Brain pericyte (primary cell): Measurements from ENCODE around the gene WNT8B.

ENCODE experiments used
- DNase-seq: peaks from one replicate; pipeline ENCODE4 v3.0.0-alpha.2; 2012; ENCODE audit warnings: low read depth, low spot score

The WNT8B gene

GRCh38 chr10:100519311-100520051 is 56.7 kb downstream of the WNT8B start, which contains the start of gene SEC31B:
Gene SEC31B, minus strand, starts transcription at chr10:100519861. Its CDS starts 2,909 bp downstream, at chr10:100516952.
- DNase-seq: no peak

GRCh38 chr10:100520811-100521210 is 58.0 kb downstream of the WNT8B start:
- no peak for DNase-seq

- DNase-seq: no peak
Observed at GRCh38 chr10:100522107-100522801, 59.4 kb downstream of the WNT8B start.

GRCh38 chr10:100522945-100523344 is 60.1 kb downstream of the WNT8B start:
- DNase-seq: no peak

- no peak for DNase-seq
Observed at GRCh38 chr10:100524206-100524605, 61.4 kb downstream of the WNT8B start.

- DNase-seq: no peak
Observed at GRCh38 chr10:100524638-100525037, 61.8 kb downstream of the WNT8B start.

- no peak for DNase-seq
Observed at GRCh38 chr10:100528123-100528886, 65.5 kb downstream of the WNT8B start.

GRCh38 chr10:100528921-100529474 is 66.2 kb downstream of the WNT8B start:
- no peak for DNase-seq

- peak; percentile 18 for DNase-seq
Observed at GRCh38 chr10:100529475-100530298, 66.9 kb downstream of the WNT8B start, which contains the start of gene NDUFB8. Gene NDUFB8, minus strand, starts transcription at chr10:100529871. Its CDS starts 20 bp downstream, at chr10:100529851.

GRCh38 chr10:100531761-100532160 is 69.0 kb downstream of the WNT8B start:
- DNase-seq: no peak
